ENCODE data around the gene IARS1.

- TF ChIP-seq CTCF (IDR thresholded peaks at IDR 0.05): no peak
- TF ChIP-seq ZFX (IDR thresholded peaks at IDR 0.05; ENCODE audit: borderline replicate concordance): no peak
Observed at GRCh38 chr9:92315456-92315855, 22.0 kb upstream of the IARS1 start.

Measured in 22Rv1 (cell line).